Right kidney (tissue), 1 donor: ENCODE results near the gene GRAMD2A.
A peak's percentile ranks its signal among the peaks of the same experiment; 100 is the strongest.

ENCODE experiments used
- DNase-seq: peaks from one replicate; pipeline ENCODE4 v3.0.0-alpha.2; 2016

The GRAMD2A gene

GRCh38 chr15:72167445-72167844 is 30.1 kb downstream of the GRAMD2A start:
- no peak for DNase-seq

- DNase-seq: no peak
Observed at GRCh38 chr15:72166716-72167417, 30.7 kb downstream of the GRAMD2A start.

- no peak for DNase-seq
Observed at GRCh38 chr15:72163719-72164118, 33.9 kb downstream of the GRAMD2A start.

- DNase-seq: no peak
Observed at GRCh38 chr15:72162569-72162968, 35.0 kb downstream of the GRAMD2A start.

- no peak for DNase-seq
Observed at GRCh38 chr15:72161361-72162132, 36.0 kb downstream of the GRAMD2A start.

GRCh38 chr15:72160696-72161245 is 36.8 kb downstream of the GRAMD2A start:
- no peak for DNase-seq

- DNase-seq: no peak
Observed at GRCh38 chr15:72156928-72157327, 40.7 kb downstream of the GRAMD2A start.

GRCh38 chr15:72155635-72156616 is 41.7 kb downstream of the GRAMD2A start:
- peak; percentile 87 for DNase-seq

GRCh38 chr15:72155003-72155621 is 42.5 kb downstream of the GRAMD2A start:
- DNase-seq: peak; percentile 77

GRCh38 chr15:72154316-72154715 is 43.3 kb downstream of the GRAMD2A start:
- DNase-seq: no peak

GRCh38 chr15:72153269-72154000 is 44.2 kb downstream of the GRAMD2A start:
- DNase-seq: no peak

GRCh38 chr15:72147418-72147817 is 50.2 kb downstream of the GRAMD2A start:
- DNase-seq: no peak

- no peak for DNase-seq
Observed at GRCh38 chr15:72146934-72147333, 50.7 kb downstream of the GRAMD2A start.

GRCh38 chr15:72146221-72146620 is 51.4 kb downstream of the GRAMD2A start:
- DNase-seq: no peak

- no peak for DNase-seq
Observed at GRCh38 chr15:72141171-72142084, 56.2 kb downstream of the GRAMD2A start.

GRCh38 chr15:72140088-72140487 is 57.5 kb downstream of the GRAMD2A start:
- no peak for DNase-seq

- DNase-seq: no peak
Observed at GRCh38 chr15:72139667-72140066, 57.9 kb downstream of the GRAMD2A start.

- DNase-seq: no peak
Observed at GRCh38 chr15:72136170-72137051, 61.2 kb downstream of the GRAMD2A start.

- no peak for DNase-seq
Observed at GRCh38 chr15:72135719-72136118, 61.9 kb downstream of the GRAMD2A start.
